UCSD-AML1 (cell line): Measurements from ENCODE around the gene MIA3.
A peak's percentile ranks its signal among the peaks of the same experiment; 100 is the strongest.
"Not testable (repeated sequence)": the region's sequence is repeated elsewhere in the genome, so short reads cannot be mapped to it uniquely, and the experiment has no call there.

ENCODE experiments used
- DNase-seq: peaks from one replicate; lab custom pipeline; 2025; ENCODE audit not compliant: unreplicated experiment; lab: John Stamatoyannopoulos, UW

Gene MIA3

GRCh38 chr1:222618001-222618879, at the start of gene MIA3:
TSS of gene MIA3 (plus strand) at chr1:222618097. CDS start at chr1:222618111, 14 bp downstream.
- DNase-seq: peak; percentile 77

GRCh38 chr1:222570837-222571236, 47.1 kb upstream of the MIA3 start:
- DNase-seq: no peak

- DNase-seq: no peak
These were observed 38.6 kb upstream of the MIA3 start for GRCh38 chr1:222579316-222579715.

- no peak for DNase-seq
These were observed 35.7 kb upstream of the MIA3 start for GRCh38 chr1:222582099-222582774.

- no peak for DNase-seq
These were observed 34.8 kb upstream of the MIA3 start for GRCh38 chr1:222583079-222583478.

GRCh38 chr1:222586842-222587241, 31.1 kb upstream of the MIA3 start:
- no peak for DNase-seq

GRCh38 chr1:222588135-222588534, 29.8 kb upstream of the MIA3 start:
- no peak for DNase-seq

GRCh38 chr1:222589462-222590302, 28.2 kb upstream of the MIA3 start, which contains the start of gene TAF1A:
TSS of gene TAF1A (minus strand) at chr1:222589933.
- DNase-seq: peak; percentile 76

GRCh38 chr1:222592171-222592570, 25.7 kb upstream of the MIA3 start:
- no peak for DNase-seq

- no peak for DNase-seq
These were observed 23.1 kb upstream of the MIA3 start for GRCh38 chr1:222594789-222595188.

GRCh38 chr1:222596696-222597095, 21.2 kb upstream of the MIA3 start:
- DNase-seq: no peak

- no peak for DNase-seq
These were observed 17.6 kb upstream of the MIA3 start for GRCh38 chr1:222600281-222600680.

GRCh38 chr1:222601257-222601656, 16.6 kb upstream of the MIA3 start:
- no peak for DNase-seq

GRCh38 chr1:222606757-222607156, 11.1 kb upstream of the MIA3 start:
- no peak for DNase-seq

GRCh38 chr1:222609111-222609510, 8.8 kb upstream of the MIA3 start:
- DNase-seq: not testable (repeated sequence)

- DNase-seq: no peak
These were observed 7.2 kb upstream of the MIA3 start for GRCh38 chr1:222610728-222611127.

- DNase-seq: no peak
These were observed 4.3 kb upstream of the MIA3 start for GRCh38 chr1:222613627-222614026.

- DNase-seq: no peak
These were observed 1.4 kb upstream of the MIA3 start for GRCh38 chr1:222616525-222616924.

- peak; percentile 85 for DNase-seq
These were observed 438 bp upstream of the MIA3 start for GRCh38 chr1:222617367-222617951.

GRCh38 chr1:222618880-222619596, 1.1 kb downstream of the MIA3 start:
- DNase-seq: no peak
